PC-9 (cell line): ENCODE measurements around the gene RNF141. TPM values are rescaled to one million over a fixed set of nuclear protein-coding genes. Genes with fewer than 3 reads are reported as not detected.

Experiments
- Bru-seq: library from RNA; stranded (reverse); fragments of 400-500 nt; gene quantifications from one replicate; lab custom pipeline; 2021; lab: Mats Ljungman, UMichigan
- BruChase-seq, 2 experiments: library from RNA; stranded (reverse); fragments of 400-500 nt; gene quantifications; one replicate each; lab custom pipeline; 2021; lab: Mats Ljungman, UMichigan
- BruUV-seq: library from RNA; stranded (reverse); fragments of 400-500 nt; replicated peaks from 2 replicates; lab custom pipeline; 2021; lab: Mats Ljungman, UMichigan
- CTCF ChIA-PET: fragments of 300-600 bp; sonication (Branson Sonifier 250); formaldehyde crosslinking; loops from one replicate; lab custom pipeline; 2022; ENCODE audit warnings: antibody characterized with exemption; lab: Charles Lee
- POLR2A ChIA-PET: fragments of 300-600 bp; sonication (Branson Sonifier 250); formaldehyde crosslinking; loops from one replicate; lab custom pipeline; 2022; ENCODE audit warnings: antibody characterized with exemption; ENCODE audit not compliant: unreplicated experiment; lab: Charles Lee
- DNase-seq, 2 experiments: peaks; one replicate each; pipeline versions ENCODE4 v3.0.0 to v3.0.0-alpha.2; 2015 to 2022; ENCODE audit warnings: mixed read lengths in 1 of 2
- H2AFZ ChIP-seq: fragments of 200-600 bp; sonication (generic); 2 replicates; pipeline ENCODE4 v1.8.1; 2017; ENCODE audit warnings: antibody characterized with exemption
- H3F3A ChIP-seq: fragments of 200-600 bp; sonication (generic); 2 replicates; pipeline ENCODE4 v1.8.1; 2017; ENCODE audit warnings: antibody characterized with exemption, mild to moderate bottlenecking, low read depth; ENCODE audit not compliant: insufficient read depth
- H3K27ac ChIP-seq: fragments of 200-600 bp; sonication (generic); 2 replicates; pipeline ENCODE4 v1.6.1; 2016; ENCODE audit warnings: mixed run types
- H3K27me3 ChIP-seq: fragments of 200-600 bp; sonication (generic); 2 replicates; pipeline ENCODE4 v1.6.1; 2016; ENCODE audit warnings: low read depth, mixed run types; ENCODE audit not compliant: insufficient read depth
- H3K36me3 ChIP-seq: fragments of 200-600 bp; sonication (generic); 2 replicates; pipeline ENCODE4 v1.6.1; 2016; ENCODE audit warnings: low read depth, mixed run types
- H3K4me1 ChIP-seq: fragments of 200-600 bp; sonication (generic); replicated peaks from 2 replicates; pipeline ENCODE4 v1.6.1; 2016; ENCODE audit warnings: mixed run types; ENCODE audit not compliant: insufficient read depth
- H3K4me2 ChIP-seq: fragments of 200-600 bp; sonication (generic); 2 replicates; pipeline ENCODE4 v1.6.1; 2017; ENCODE audit warnings: mixed run types
- H3K4me3 ChIP-seq: fragments of 200-600 bp; sonication (generic); 2 replicates; pipeline ENCODE4 v1.6.1; 2016; ENCODE audit warnings: mixed run types
- H3K79me2 ChIP-seq: fragments of 200-600 bp; sonication (generic); 2 replicates; pipeline ENCODE4 v1.6.1; 2017; ENCODE audit warnings: low read depth, mixed run types
- H3K9me2 ChIP-seq: fragments of 200-600 bp; sonication (generic); 2 replicates; pipeline ENCODE4 v1.8.1; 2017; ENCODE audit warnings: mild to moderate bottlenecking; ENCODE audit not compliant: insufficient read depth
- H3K9me3 ChIP-seq: fragments of 200-600 bp; sonication (generic); 2 replicates; pipeline ENCODE4 v1.8.1; 2016; ENCODE audit warnings: low read depth; ENCODE audit not compliant: insufficient read depth
- H4K20me1 ChIP-seq: fragments of 200-600 bp; sonication (generic); 2 replicates; pipeline ENCODE4 v1.8.1; 2017; ENCODE audit not compliant: insufficient read depth
- EZH2 ChIP-seq: fragments of 200-600 bp; sonication (generic); IDR thresholded peaks from 2 replicates; pipeline ENCODE4 v1.8.0; 2017; ENCODE audit warnings: antibody characterized with exemption, low read depth
- intact Hi-C: fragments of 100-400 bp; cut with micrococcal nuclease; formaldehyde crosslinking; loops from one replicate; pipeline ENCODE4 v1.10.0; 2022; ENCODE audit not compliant: unreplicated experiment
- long read RNA-seq: library from polyadenylated mRNA; stranded (forward); transcript quantifications from one replicate; pipeline ENCODE4 v2.0.0, GENCODE V29; 2022
- total RNA-seq: library from RNA; stranded (reverse); gene quantifications from 2 replicates; pipeline ENCODE4 v1.2.3, GENCODE V29; 2021
- TF ChIP-seq, protein P1 (sequence below): fragments of 200-600 bp; sonication (generic); conservative IDR thresholded peaks from 2 replicates; pipeline ENCODE4 v1.6.1; 2017; ENCODE audit warnings: mixed run types, antibody characterized with exemption, mild to moderate bottlenecking, moderate library complexity

Gene RNF141, protein sequence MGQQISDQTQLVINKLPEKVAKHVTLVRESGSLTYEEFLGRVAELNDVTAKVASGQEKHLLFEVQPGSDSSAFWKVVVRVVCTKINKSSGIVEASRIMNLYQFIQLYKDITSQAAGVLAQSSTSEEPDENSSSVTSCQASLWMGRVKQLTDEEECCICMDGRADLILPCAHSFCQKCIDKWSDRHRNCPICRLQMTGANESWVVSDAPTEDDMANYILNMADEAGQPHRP
- total RNA-seq (33.7 and 36.8 TPM in 2 replicates), Bru-seq, nascent RNA (percentile 80 among the genes with signal in this experiment), BruChase-seq, experiment 1, labeled RNA remaining after a 2-hour chase (percentile 79 among the genes with signal in this experiment), BruChase-seq, experiment 2, labeled RNA remaining after a 6-hour chase (percentile 87 among the genes with signal in this experiment)
- long read RNA-seq, full-length matches to known transcripts, result 82 of 94 reads
- long read RNA-seq, partial matches to known transcripts, result 12 of 94 reads
- long read RNA-seq, other reads (novel, unspliced or antisense), result 0 of 94 reads

DNA sequence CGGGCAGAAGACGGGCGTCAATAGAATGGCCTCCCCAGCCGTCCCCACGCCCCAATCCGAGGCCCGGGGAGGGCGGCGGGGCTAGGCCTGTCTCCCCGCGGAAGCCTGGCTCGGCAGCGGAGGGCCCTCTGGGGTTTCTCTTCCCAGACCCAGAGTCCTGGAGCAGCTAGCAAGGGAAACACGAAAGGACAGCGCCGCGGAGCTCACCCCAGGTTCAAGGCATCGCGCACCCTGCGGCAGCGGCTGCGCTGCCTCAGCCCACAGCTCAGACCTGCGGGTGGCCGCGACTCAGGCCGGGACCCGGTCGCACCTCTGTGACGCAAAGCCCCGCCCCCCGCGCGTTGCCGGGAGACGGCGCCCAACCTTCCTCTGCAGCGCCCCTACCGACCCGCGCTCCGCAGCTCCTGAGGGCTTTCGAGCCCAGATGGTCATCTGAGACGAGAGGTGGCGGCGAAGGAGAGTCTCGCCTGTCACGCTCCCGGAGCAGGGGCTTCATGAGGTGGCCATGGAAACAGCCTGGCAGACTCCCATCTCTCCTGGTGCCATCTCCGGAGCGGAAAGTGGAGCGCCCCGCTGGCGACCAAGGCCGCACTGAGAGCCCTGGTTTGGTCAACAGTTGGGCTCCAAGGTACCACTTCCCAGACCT lies at the start of gene RNF141:
Gene RNF141 (minus strand): TSS at position 273 of the 646 bp plus-strand sequence. CDS start 7,029 bp downstream, outside the sequence.
- intact Hi-C loops, result loop anchor here (1.0 to 5.0 kb wide), 3 partner anchors 48 to 194 kb away; no protein-coding TSS in a partner anchor
- POLR2A ChIA-PET, result no interaction called here
- Histone ChIP-seq H3K27ac (peak within 1 kb of the TSS; percentile 69), H3K9me3 (no peaks in the 10 kb centered on the region), H3K4me3 (peak within 1 kb of the TSS; percentile 89), H3K9me2 (no peaks in the 10 kb centered on the region), H3K4me2 (peak within 1 kb of the TSS; percentile 90), H3F3A (no peaks in the 10 kb centered on the region), H2AFZ (peak within 1 kb of the TSS; percentile 85), H3K4me1 (peaks cover 21% of the 10 kb centered on the region), H4K20me1 (no peaks in the 10 kb centered on the region), H3K79me2 (peaks cover 29% of the 10 kb centered on the region), H3K27me3 (no peaks in the 10 kb centered on the region), H3K36me3 (no peaks in the 10 kb centered on the region)
- TF ChIP-seq EZH2, result no peak
- TF ChIP-seq, protein P1, sequence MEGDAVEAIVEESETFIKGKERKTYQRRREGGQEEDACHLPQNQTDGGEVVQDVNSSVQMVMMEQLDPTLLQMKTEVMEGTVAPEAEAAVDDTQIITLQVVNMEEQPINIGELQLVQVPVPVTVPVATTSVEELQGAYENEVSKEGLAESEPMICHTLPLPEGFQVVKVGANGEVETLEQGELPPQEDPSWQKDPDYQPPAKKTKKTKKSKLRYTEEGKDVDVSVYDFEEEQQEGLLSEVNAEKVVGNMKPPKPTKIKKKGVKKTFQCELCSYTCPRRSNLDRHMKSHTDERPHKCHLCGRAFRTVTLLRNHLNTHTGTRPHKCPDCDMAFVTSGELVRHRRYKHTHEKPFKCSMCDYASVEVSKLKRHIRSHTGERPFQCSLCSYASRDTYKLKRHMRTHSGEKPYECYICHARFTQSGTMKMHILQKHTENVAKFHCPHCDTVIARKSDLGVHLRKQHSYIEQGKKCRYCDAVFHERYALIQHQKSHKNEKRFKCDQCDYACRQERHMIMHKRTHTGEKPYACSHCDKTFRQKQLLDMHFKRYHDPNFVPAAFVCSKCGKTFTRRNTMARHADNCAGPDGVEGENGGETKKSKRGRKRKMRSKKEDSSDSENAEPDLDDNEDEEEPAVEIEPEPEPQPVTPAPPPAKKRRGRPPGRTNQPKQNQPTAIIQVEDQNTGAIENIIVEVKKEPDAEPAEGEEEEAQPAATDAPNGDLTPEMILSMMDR, result peak; percentile 59; the same call in 1 of the 2 replicates
- peak; percentile 74 to 93 for DNase-seq
- CTCF ChIA-PET, result interaction anchor here (0.6 to 1.3 kb wide), 5 partner anchors 12 to 273 kb away, joined by 3 to 13 read pairs (median 4); no protein-coding TSS in a partner anchor
- no TSS peak for BruUV-seq

DNA sequence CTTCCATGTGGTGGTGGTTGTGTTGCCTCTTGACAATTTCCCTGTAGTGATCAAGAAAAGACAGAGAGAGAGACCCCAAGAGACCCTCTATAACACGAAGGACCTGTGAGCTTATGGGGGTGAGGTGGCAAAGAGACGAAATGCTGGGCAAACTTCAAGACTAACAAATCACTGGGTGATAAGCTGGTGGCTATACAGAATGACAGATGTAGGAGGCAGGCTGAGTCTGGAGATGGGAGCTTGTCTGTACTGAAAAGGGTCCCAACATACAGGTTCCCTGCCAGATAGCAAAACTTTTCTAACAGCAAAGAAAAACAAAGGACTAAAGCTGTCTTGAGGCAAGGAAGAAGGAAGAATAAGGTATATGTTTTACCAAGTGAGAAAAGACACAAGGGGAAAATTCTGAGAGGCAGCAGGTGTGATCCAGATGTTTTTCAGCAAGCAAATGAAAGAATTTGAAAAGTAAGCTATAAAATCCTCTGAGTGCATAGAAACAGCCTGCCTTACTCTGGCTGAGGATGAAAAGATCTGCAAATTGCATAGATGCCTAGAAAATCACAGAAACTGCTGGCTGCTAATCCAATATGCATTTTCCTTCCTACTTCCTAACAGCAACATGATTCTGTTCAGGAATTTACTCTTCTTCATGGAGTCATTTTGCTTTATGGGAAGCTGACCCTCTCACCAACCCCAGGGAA lies 49.4 kb upstream of the RNF141 start:
- no peaks in the 10 kb centered on the region for H4K20me1 ChIP-seq
- no peak for DNase-seq
- H3K4me3 ChIP-seq, result no peak overlapping the region
- TF ChIP-seq EZH2, result no peak
- TF ChIP-seq, protein P1, result no peak
- CTCF ChIA-PET, result interaction anchor here (0.6 kb wide), 1 partner anchor 53 kb away, joined by 4 read pairs; no protein-coding TSS in a partner anchor
- no peak overlapping the region for H2AFZ ChIP-seq
- intact Hi-C loops, result loop anchor here (5.0 kb wide), 2 partner anchors 63 to 67 kb away; no protein-coding TSS in a partner anchor
- H3K27me3 ChIP-seq, result no peaks in the 10 kb centered on the region
- no peaks in the 10 kb centered on the region for H3K36me3 ChIP-seq
- H3F3A ChIP-seq, result peaks cover 25% of the 10 kb centered on the region; the same call in 1 of the 2 replicates
- H3K4me1 ChIP-seq, result peaks cover 74% of the 10 kb centered on the region
- H3K79me2 ChIP-seq, result no peaks in the 10 kb centered on the region
- no peaks in the 10 kb centered on the region for H3K9me2 ChIP-seq
- H3K4me2 ChIP-seq, result no peak overlapping the region
- BruUV-seq, result no TSS peak
- H3K27ac ChIP-seq, result peak overlapping the region; percentile 93; the same call in 1 of the 2 replicates
- H3K9me3 ChIP-seq, result no peaks in the 10 kb centered on the region
- POLR2A ChIA-PET, result no interaction called here
